ENCODE data around the gene LGALS13. TPM values are rescaled to one million over a fixed set of nuclear protein-coding genes. Genes with fewer than 3 reads are reported as not detected.
"Not testable (repeated sequence)": the region's sequence is repeated elsewhere in the genome, so short reads cannot be mapped to it uniquely, and the experiment has no call there.

The LGALS13 gene
- total RNA-seq, 1 experiment from 2014 or later, result not detected

- Histone ChIP-seq H3K36me3 (no peaks in the 10 kb centered on the region), H3K9me3 (replicated peaks) (no peaks in the 10 kb centered on the region), H3K4me3 (no peak overlapping the region), H3K27ac (no peak overlapping the region), H3K27me3 (no peaks in the 10 kb centered on the region), H3K4me1 (no peaks in the 10 kb centered on the region)
- DNase-seq, result no peak
Measured at GRCh38 chr19:39592381-39592780, 9.9 kb upstream of the LGALS13 start.

DNA sequence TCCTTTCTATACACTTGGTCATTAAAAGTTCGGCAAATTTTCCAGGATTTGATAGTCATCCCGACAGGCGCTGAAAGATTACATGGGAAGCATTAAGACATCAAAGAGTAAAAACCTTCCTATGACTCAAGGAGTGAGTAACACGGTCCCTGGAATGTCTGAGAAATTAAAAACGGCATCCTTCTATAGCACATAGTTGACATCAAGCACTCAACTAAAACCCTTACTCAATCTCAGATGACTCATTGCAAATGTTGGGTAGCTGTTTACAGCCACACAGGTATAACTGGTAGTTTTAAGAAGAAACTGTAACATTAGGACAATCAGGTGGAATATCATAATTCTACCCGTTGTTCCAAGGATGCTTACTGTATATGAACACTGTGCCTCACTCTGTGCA, 6.4 kb upstream of the LGALS13 start:
- Histone ChIP-seq H3K4me3 (no peak overlapping the region), H3K27ac (no peak overlapping the region), H3K27me3 (no peaks in the 10 kb centered on the region), H3K9me3 (replicated peaks) (no peaks in the 10 kb centered on the region), H3K36me3 (no peaks in the 10 kb centered on the region), H3K4me1 (no peaks in the 10 kb centered on the region)
- no peak for DNase-seq

- DNase-seq, result no peak
- no peaks in the 10 kb centered on the region for H3K4me1 ChIP-seq
- H3K27me3 ChIP-seq, result no peaks in the 10 kb centered on the region
- no peak overlapping the region for H3K27ac ChIP-seq
- no peak overlapping the region for H3K4me3 ChIP-seq
- no peaks in the 10 kb centered on the region for H3K36me3 ChIP-seq
- H3K9me3 ChIP-seq (replicated peaks), result no peaks in the 10 kb centered on the region
Measured at GRCh38 chr19:39596911-39597310, 5.4 kb upstream of the LGALS13 start.

GRCh38 chr19:39599116-39599515, 3.2 kb upstream of the LGALS13 start:
- Histone ChIP-seq H3K4me1 (no peaks in the 10 kb centered on the region), H3K27me3 (no peaks in the 10 kb centered on the region)
- peak; percentile 49 to 75 for DNase-seq

DNA sequence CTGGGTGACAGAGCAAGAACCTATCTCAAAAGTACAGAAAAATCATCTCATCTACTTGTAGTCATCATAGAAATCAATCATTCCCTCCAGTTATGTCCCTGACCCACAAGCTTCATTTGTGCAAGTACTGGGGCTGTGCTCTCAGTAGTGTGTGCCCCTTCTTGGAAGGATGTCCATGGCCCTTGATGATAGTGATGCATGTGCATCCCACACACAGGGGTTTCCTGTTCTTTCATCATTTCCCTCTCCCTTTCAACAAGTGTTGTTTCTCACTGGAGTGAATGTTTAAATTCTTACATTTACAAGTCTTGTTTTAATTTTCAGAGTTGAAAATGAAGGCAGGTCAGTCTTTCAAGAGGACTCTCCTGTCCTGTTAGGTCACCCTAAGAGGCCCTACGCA, 1.5 kb downstream of the LGALS13 start:
- Histone ChIP-seq H3K27ac (no peak overlapping the region), H3K4me1 (no peaks in the 10 kb centered on the region), H3K9me3 (replicated peaks) (no peaks in the 10 kb centered on the region), H3K36me3 (no peaks in the 10 kb centered on the region), H3K4me3 (no peak overlapping the region), H3K27me3 (peaks cover 12% of the 10 kb centered on the region; the same call in 1 of the 2 replicates)
- DNase-seq, result no peak

More at GRCh38 chr19:39599116-39599515, 3.2 kb upstream of the LGALS13 start:
- Histone ChIP-seq H3K9me3 (replicated peaks) (no peaks in the 10 kb centered on the region), H3K27ac (no peak overlapping the region), H3K4me3 (no peak overlapping the region), H3K36me3 (no peaks in the 10 kb centered on the region)

DNA sequence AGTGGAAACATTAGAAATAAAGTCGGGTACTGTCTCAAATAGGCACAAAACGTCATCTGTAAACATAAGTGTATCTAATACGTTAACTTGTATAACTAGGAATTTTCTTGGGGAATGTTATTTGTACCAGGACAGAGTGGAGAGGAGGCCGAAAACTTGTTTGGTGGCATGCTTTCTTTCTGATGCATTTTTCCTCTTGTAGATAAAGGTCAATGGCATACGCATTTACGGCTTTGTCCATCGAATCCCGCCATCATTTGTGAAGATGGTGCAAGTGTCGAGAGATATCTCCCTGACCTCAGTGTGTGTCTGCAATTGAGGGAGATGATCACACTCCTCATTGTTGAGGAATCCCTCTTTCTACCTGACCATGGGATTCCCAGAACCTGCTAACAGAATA, 4.7 kb downstream of the LGALS13 start:
- Histone ChIP-seq H3K27me3 (peaks cover 12% of the 10 kb centered on the region; the same call in 1 of the 2 replicates), H3K9me3 (replicated peaks) (no peaks in the 10 kb centered on the region), H3K27ac (no peak overlapping the region), H3K36me3 (no peaks in the 10 kb centered on the region), H3K4me1 (no peaks in the 10 kb centered on the region), H3K4me3 (no peak overlapping the region)
- DNase-seq, result no peak

- H3K27me3 ChIP-seq, result peaks cover 12% of the 10 kb centered on the region; the same call in 1 of the 2 replicates
- no peak overlapping the region for H3K4me3 ChIP-seq
Measured at GRCh38 chr19:39607561-39607960, 5.2 kb downstream of the LGALS13 start.

DNA sequence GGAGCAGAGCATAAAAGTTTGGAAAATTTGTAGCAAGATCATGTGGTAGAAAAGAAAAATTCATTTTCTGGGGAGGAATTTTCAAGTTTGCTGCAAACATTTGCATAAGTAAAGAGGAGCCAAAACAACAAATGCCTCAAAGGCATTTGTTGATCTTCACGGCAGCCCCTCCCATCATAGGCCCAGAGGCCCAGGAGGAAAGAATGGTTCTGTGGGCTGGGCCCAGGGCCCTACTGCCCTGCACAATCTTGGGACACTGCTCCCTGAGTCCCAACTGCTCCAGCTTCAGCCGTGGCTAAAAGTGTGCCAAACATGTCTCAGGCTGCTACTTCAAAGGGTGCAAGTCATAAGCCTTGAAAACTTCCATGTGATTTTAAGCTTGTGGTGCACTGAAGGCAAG, 11.3 kb downstream of the LGALS13 start:
- no peaks in the 10 kb centered on the region for H3K4me1 ChIP-seq
- H3K36me3 ChIP-seq, result no peaks in the 10 kb centered on the region
- H3K27ac ChIP-seq, result no peak overlapping the region
- H3K27me3 ChIP-seq, result no peaks in the 10 kb centered on the region
- no peaks in the 10 kb centered on the region for H3K9me3 ChIP-seq (replicated peaks)
- no peak for DNase-seq
- no peak overlapping the region for H3K4me3 ChIP-seq

More at GRCh38 chr19:39607561-39607960, 5.2 kb downstream of the LGALS13 start:
- no peaks in the 10 kb centered on the region for H3K4me1 ChIP-seq
- no peaks in the 10 kb centered on the region for H3K9me3 ChIP-seq (replicated peaks)
- no peaks in the 10 kb centered on the region for H3K36me3 ChIP-seq
- DNase-seq, result no peak
- no peak overlapping the region for H3K27ac ChIP-seq

DNA sequence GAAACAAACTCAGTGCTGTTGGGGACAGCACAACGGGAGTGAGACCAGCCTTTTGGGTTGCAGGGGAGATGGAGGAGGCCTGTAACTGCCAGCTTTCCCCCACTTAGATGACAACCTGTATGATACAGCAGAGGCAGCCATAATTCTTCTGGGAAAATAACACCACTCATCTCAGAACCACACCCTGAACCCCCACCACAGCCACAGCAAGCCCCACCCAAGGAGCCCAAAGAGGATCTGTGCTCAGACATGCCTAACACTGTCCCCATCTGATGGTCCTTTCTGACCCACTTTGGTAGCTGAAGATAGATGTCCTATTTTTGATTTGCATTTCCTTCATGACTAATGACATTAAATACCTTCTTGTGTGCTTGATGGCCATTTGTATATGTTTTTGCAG, 15.4 kb downstream of the LGALS13 start:
- Histone ChIP-seq H3K4me1 (no peaks in the 10 kb centered on the region), H3K36me3 (no peaks in the 10 kb centered on the region), H3K27ac (no peak overlapping the region), H3K4me3 (no peak overlapping the region), H3K27me3 (no peaks in the 10 kb centered on the region), H3K9me3 (replicated peaks) (no peaks in the 10 kb centered on the region)
- no peak for DNase-seq

DNA sequence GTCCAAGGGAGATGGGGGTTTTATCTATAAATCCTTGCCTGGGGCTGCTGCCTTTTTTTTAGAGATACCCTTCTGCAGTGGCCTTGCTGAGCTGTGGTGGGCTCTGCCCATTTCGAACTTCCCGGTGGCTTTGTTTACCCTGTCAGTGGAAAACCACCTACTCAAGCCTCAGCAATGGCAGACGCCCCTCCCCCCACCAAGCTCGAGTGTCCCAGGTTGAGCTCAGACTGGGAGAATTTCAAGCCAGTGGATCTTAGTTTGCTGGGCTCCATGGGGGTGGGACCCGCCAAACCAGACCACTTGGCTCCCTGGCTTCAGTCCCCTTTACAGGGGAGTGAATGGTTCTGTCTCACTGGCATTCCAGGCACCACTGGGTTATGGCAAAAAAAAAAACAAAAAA, 21.6 kb downstream of the LGALS13 start:
- no peaks in the 10 kb centered on the region for H3K4me1 ChIP-seq
- peaks cover 10% of the 10 kb centered on the region; the same call in 1 of the 2 replicates for H3K27me3 ChIP-seq
- no peak for DNase-seq

DNA sequence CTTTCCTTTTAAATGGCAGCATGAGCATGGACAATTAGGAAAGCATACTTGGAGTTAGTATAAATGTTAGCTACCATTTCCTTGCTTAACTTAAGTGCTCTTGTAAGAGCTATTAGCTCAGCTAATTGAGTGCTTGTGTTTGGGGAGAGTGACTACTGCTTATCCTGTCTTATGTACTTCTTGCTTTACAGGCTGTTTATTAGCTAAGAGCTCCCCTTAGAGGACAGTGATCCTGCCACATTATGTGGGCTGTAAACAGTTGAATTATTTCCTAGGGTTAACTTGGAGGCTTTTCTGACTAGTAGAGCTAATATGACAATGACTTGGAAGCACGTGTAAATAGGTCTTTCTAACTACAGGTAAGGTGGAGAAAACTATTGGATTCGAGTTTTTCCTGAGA, 25.3 kb downstream of the LGALS13 start:
- peaks cover 10% of the 10 kb centered on the region; the same call in 1 of the 2 replicates for H3K27me3 ChIP-seq
- DNase-seq, result peak in 1 of 2 experiments; percentile 14
- H3K4me1 ChIP-seq; H3K36me3 ChIP-seq; H3K27ac ChIP-seq; H3K4me3 ChIP-seq; H3K9me3 ChIP-seq (replicated peaks): not testable (repeated sequence)

More for the DNA sequence above, 21.6 kb downstream of the LGALS13 start:
- H3K27ac ChIP-seq, result no peak overlapping the region
- no peak overlapping the region for H3K4me3 ChIP-seq
- no peaks in the 10 kb centered on the region for H3K9me3 ChIP-seq (replicated peaks)
- no peaks in the 10 kb centered on the region for H3K36me3 ChIP-seq

GRCh38 chr19:39631178-39631577, 28.9 kb downstream of the LGALS13 start:
- no peaks in the 10 kb centered on the region for H3K4me1 ChIP-seq
- H3K9me3 ChIP-seq (replicated peaks), result no peaks in the 10 kb centered on the region
- no peak overlapping the region for H3K4me3 ChIP-seq
- no peak overlapping the region for H3K27ac ChIP-seq
- no peaks in the 10 kb centered on the region for H3K36me3 ChIP-seq
- peaks cover 6% of the 10 kb centered on the region; the same call in 1 of the 2 replicates for H3K27me3 ChIP-seq
- DNase-seq, result peak in 1 of 2 experiments; percentile 12

DNA sequence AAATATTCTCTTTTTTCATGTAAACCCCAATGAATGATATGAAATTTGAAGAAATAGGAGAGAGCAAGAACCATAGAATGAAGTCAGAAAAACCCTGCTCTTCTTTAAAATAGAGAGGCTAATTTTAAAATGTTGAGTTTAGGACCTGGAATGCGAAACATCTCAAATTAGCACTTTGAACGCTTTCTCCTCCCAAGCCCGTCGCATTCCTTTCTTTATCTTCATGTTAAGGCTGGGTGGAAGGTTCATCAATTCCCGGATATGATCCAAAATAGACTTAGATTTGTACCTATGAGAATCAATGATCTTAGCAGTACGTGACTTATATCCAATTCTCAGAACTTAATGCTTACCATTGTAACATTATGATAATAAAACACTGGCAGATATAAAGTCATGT, 29.3 kb downstream of the LGALS13 start:
- H3K27ac ChIP-seq, result no peak overlapping the region
- H3K4me3 ChIP-seq, result no peak overlapping the region
- H3K36me3 ChIP-seq, result no peaks in the 10 kb centered on the region
- no peak for DNase-seq
- no peaks in the 10 kb centered on the region for H3K9me3 ChIP-seq (replicated peaks)
- no peaks in the 10 kb centered on the region for H3K4me1 ChIP-seq
- peaks cover 6% of the 10 kb centered on the region; the same call in 1 of the 2 replicates for H3K27me3 ChIP-seq

GRCh38 chr19:39637891-39638290, 35.6 kb downstream of the LGALS13 start:
- Histone ChIP-seq H3K4me3 (no peak overlapping the region), H3K27me3 (no peaks in the 10 kb centered on the region; the same call in 1 of the 2 replicates), H3K27ac (no peak overlapping the region), H3K9me3 (replicated peaks) (no peaks in the 10 kb centered on the region), H3K36me3 (no peaks in the 10 kb centered on the region), H3K4me1 (no peaks in the 10 kb centered on the region)
- no peak for DNase-seq

DNA sequence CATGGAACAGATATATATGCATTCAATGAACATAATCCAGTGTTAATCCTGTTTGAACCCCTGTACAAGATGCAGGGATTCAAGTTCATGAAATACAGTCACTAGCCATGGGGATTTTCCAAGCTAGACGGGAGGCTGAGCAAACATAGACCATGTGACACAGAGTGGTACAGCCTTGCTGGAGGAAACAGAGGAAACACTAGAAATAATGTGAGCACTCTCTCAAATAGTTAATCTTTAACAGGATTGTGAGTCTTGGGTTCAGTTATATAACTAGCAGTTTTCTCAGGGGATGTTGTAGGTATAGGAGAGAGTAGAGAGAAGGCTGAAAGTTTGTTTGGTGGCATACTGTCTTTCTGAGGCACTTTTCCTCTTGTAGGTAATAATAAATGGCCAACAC, 39.4 kb downstream of the LGALS13 start:
- H3K4me3 ChIP-seq, result no peak overlapping the region
- H3K27me3 ChIP-seq, result no peaks in the 10 kb centered on the region
- no peak for DNase-seq
- H3K27ac ChIP-seq, result no peak overlapping the region
- no peaks in the 10 kb centered on the region; the same call in 1 of the 2 replicates for H3K9me3 ChIP-seq (replicated peaks)
- no peaks in the 10 kb centered on the region for H3K36me3 ChIP-seq
- H3K4me1 ChIP-seq, result no peaks in the 10 kb centered on the region

- Histone ChIP-seq H3K27me3 (no peaks in the 10 kb centered on the region), H3K4me1 (no peaks in the 10 kb centered on the region), H3K9me3 (replicated peaks) (no peaks in the 10 kb centered on the region; the same call in 1 of the 2 replicates), H3K4me3 (no peak overlapping the region), H3K27ac (no peak overlapping the region), H3K36me3 (no peaks in the 10 kb centered on the region)
- DNase-seq, result no peak
Measured at GRCh38 chr19:39643591-39643990, 41.3 kb downstream of the LGALS13 start.
